PFSK-1 (cell line): ENCODE results near the gene IFT80.

Source experiments
- POLR2AphosphoS5 ChIP-seq: IDR thresholded peaks from 2 replicates; pipeline ENCODE4 v1.6.1; 2012; ENCODE audit warnings: low read depth, mild to moderate bottlenecking, control low read depth, low read length, moderate library complexity
- REST ChIP-seq, 2 experiments: IDR thresholded peaks; 2 replicates each; pipeline versions ENCODE4 v1.6.1 to v1.8.0; 2011 to 2012; ENCODE audit warnings: low read depth in 2 of 2, low read length in 2 of 2, control low read depth in 1 of 2, inconsistent platforms in 1 of 2, mild to moderate bottlenecking in 1 of 2, moderate library complexity in 1 of 2; ENCODE audit not compliant: insufficient read depth in 1 of 2
- SIN3A ChIP-seq: IDR thresholded peaks from 2 replicates; pipeline ENCODE4 v1.6.1; 2012; ENCODE audit warnings: mild to moderate bottlenecking, low read length, moderate library complexity, borderline replicate concordance; ENCODE audit not compliant: insufficient read depth

DNA sequence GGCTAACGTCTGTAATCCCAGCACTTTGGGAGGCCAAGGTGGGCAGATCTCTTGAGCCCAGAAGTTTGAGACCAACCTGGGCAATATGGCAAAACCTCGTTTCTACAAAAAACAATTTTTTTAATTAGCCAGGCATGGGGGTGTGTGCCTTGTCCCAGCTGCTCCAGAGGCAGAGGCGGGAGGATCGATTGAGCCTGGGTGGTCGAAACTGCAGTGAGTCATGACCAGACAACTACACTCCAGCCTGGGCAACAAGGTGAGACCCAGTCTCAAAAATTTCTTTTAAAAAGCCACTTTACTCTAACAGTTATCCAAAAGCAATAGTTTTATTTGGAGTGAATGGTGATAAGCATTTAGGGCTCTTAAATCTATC lies 38.0 kb upstream of the IFT80 start:
- TF ChIP-seq SIN3A, result no peak
- TF ChIP-seq POLR2AphosphoS5, result no peak
- TF ChIP-seq REST (IDR thresholded peaks at IDR 0.05; ENCODE audit: insufficient read depth in 1 of 2, low read depth in 2 of 2, low read length in 2 of 2), result no peak
